Neural cell (in vitro differentiated cells): ENCODE results near the gene IL21R. TPM values are rescaled to one million over a fixed set of nuclear protein-coding genes. Genes with fewer than 3 reads are reported as not detected.

Experiments used
- H2AFZ ChIP-seq: fragments of 200-600, 300-800 bp; sonication (generic), shearing (Covaris generic); 2 replicates; pipeline ENCODE4 v1.6.0; 2014; ENCODE audit warnings: low read depth, mild to moderate bottlenecking, antibody characterized with exemption, low read length, moderate library complexity
- H3F3A ChIP-seq: fragments of 200-600 bp; shearing (Covaris generic); 2 replicates; pipeline ENCODE4 v1.6.1; 2016; ENCODE audit warnings: mild to moderate bottlenecking, moderate library complexity, mixed read lengths, antibody characterized with exemption, low read length; ENCODE audit not compliant: insufficient read depth, poor library complexity, severe bottlenecking
- H3K27ac ChIP-seq: fragments of 200-600, 300-800 bp; sonication (generic), shearing (Covaris generic); 2 replicates; pipeline ENCODE4 v1.5.1; 2014; ENCODE audit warnings: mild to moderate bottlenecking, low read length, moderate library complexity
- H3K27me3 ChIP-seq: fragments of 300-800, 200-600 bp; sonication (generic), shearing (Covaris generic); 2 replicates; pipeline ENCODE4 v1.6.0; 2014; ENCODE audit warnings: mild to moderate bottlenecking, low read depth, low read length, moderate library complexity; ENCODE audit not compliant: insufficient read depth
- H3K36me3 ChIP-seq: fragments of 300-800, 200-600 bp; sonication (generic), shearing (Covaris generic); 2 replicates; pipeline ENCODE4 v1.5.1; 2014; ENCODE audit warnings: mild to moderate bottlenecking, antibody characterized with exemption, low read length, moderate library complexity; ENCODE audit not compliant: insufficient read depth
- H3K4me2 ChIP-seq: fragments of 300-800, 200-600 bp; sonication (generic), shearing (Covaris generic); 2 replicates; pipeline ENCODE4 v1.6.0; 2014; ENCODE audit warnings: mild to moderate bottlenecking, low read length
- H3K4me3 ChIP-seq: fragments of 300-800, 200-600 bp; sonication (generic), shearing (Covaris generic); 2 replicates; pipeline ENCODE4 v1.5.1; 2014; ENCODE audit warnings: mild to moderate bottlenecking, low read length, moderate library complexity
- H3K79me2 ChIP-seq: fragments of 200-600 bp; shearing (Covaris generic); replicated peaks from 2 replicates; pipeline ENCODE4 v1.6.0; 2014; ENCODE audit warnings: mild to moderate bottlenecking, low read length, moderate library complexity; ENCODE audit not compliant: insufficient read depth
- H3K9ac ChIP-seq: fragments of 300-800, 200-600 bp; sonication (generic), shearing (Covaris generic); 2 replicates; pipeline ENCODE4 v1.6.1; 2016; ENCODE audit warnings: mild to moderate bottlenecking, low read length, mixed read lengths
- H3K9me2 ChIP-seq: fragments of 200-600 bp; shearing (Covaris generic); 2 replicates; pipeline ENCODE4 v1.6.1; 2016; ENCODE audit warnings: mild to moderate bottlenecking, low read length, mixed read lengths; ENCODE audit not compliant: insufficient read depth
- H3K9me3 ChIP-seq: fragments of 200-600, 300-800 bp; sonication (generic), shearing (Covaris generic); 2 replicates; pipeline ENCODE4 v1.6.1; 2016; ENCODE audit warnings: mild to moderate bottlenecking, mixed run types, low read length, moderate library complexity, mixed read lengths
- H4K20me1 ChIP-seq: fragments of 200-600 bp; shearing (Covaris generic); 2 replicates; pipeline ENCODE4 v1.6.1; 2016; ENCODE audit warnings: mild to moderate bottlenecking, mixed run types; ENCODE audit not compliant: insufficient read depth
- CTCF ChIP-seq: fragments of 450-650 bp; IDR thresholded peaks from 2 replicates; pipeline ENCODE4 v1.5.1; 2014; ENCODE audit warnings: antibody characterized with exemption, mild to moderate bottlenecking, moderate library complexity; ENCODE audit not compliant: poor library complexity, severe bottlenecking
- EP300 ChIP-seq: fragments of 450-650 bp; conservative IDR thresholded peaks from 2 replicates; pipeline ENCODE4 v1.6.1; 2014; ENCODE audit warnings: antibody characterized with exemption, mild to moderate bottlenecking, moderate library complexity; ENCODE audit not compliant: poor library complexity, severe bottlenecking
- EZH2 ChIP-seq: fragments of 200-600, 300-800 bp; shearing (Covaris generic), sonication (generic); IDR thresholded peaks from 2 replicates; pipeline ENCODE4 v1.6.1; 2014; ENCODE audit warnings: antibody characterized with exemption, low read length, borderline replicate concordance, mild to moderate bottlenecking; ENCODE audit not compliant: insufficient read depth, poor library complexity, severe bottlenecking
- MXI1 ChIP-seq: fragments of 450-650 bp; conservative IDR thresholded peaks from 2 replicates; pipeline ENCODE4 v1.6.1; 2014; ENCODE audit warnings: antibody characterized with exemption, mild to moderate bottlenecking; ENCODE audit not compliant: poor library complexity, severe bottlenecking
- POLR2AphosphoS5 ChIP-seq: IDR thresholded peaks from 2 replicates; pipeline ENCODE4 v1.6.1; 2012
- RAD21 ChIP-seq: fragments of 450-650 bp; conservative IDR thresholded peaks from 2 replicates; pipeline ENCODE4 v1.6.1; 2014; ENCODE audit warnings: antibody characterized with exemption, mild to moderate bottlenecking, moderate library complexity
- REST ChIP-seq: IDR thresholded peaks from 2 replicates; pipeline ENCODE4 v1.6.1; 2012; ENCODE audit warnings: borderline replicate concordance
- SMC3 ChIP-seq: fragments of 450-650 bp; conservative IDR thresholded peaks from 2 replicates; pipeline ENCODE4 v1.6.1; 2014; ENCODE audit warnings: antibody characterized with exemption, mild to moderate bottlenecking, moderate library complexity; ENCODE audit not compliant: poor library complexity
- TAF1 ChIP-seq: IDR thresholded peaks from 2 replicates; pipeline ENCODE4 v1.6.1; 2012; ENCODE audit warnings: low read depth
- polyA plus RNA-seq: library from polyadenylated mRNA; depleted of rRNA; stranded (reverse); fragments of >200 nt; gene quantifications from 2 replicates; pipeline ENCODE4 v1.2.3, GENCODE V29; 2014

The IL21R gene
- polyA plus RNA-seq, 1 donor from 2014 or later, result not detected

GRCh38 chr16:27365142-27366089 lies 36.6 kb upstream of the IL21R start:
- TF ChIP-seq POLR2AphosphoS5 (no peak), REST (no peak), EP300 (no peak), SMC3 (no peak), TAF1 (no peak), MXI1 (no peak), RAD21 (no peak), CTCF (no peak), EZH2 (no peak)
- Histone ChIP-seq H3K27ac (no peak overlapping the region), H3F3A (no peaks in the 10 kb centered on the region), H3K27me3 (no peaks in the 10 kb centered on the region), H2AFZ (no peak overlapping the region), H3K36me3 (no peaks in the 10 kb centered on the region), H3K9me3 (no peaks in the 10 kb centered on the region), H4K20me1 (no peaks in the 10 kb centered on the region), H3K9me2 (no peaks in the 10 kb centered on the region), H3K4me3 (no peak overlapping the region), H3K9ac (no peak overlapping the region), H3K4me2 (no peak overlapping the region), H3K79me2 (no peaks in the 10 kb centered on the region)

GRCh38 chr16:27366687-27367460 lies 35.1 kb upstream of the IL21R start:
- no peak overlapping the region for H2AFZ ChIP-seq
- no peak overlapping the region for H3K4me2 ChIP-seq
- H4K20me1 ChIP-seq, result no peaks in the 10 kb centered on the region
- no peaks in the 10 kb centered on the region for H3K79me2 ChIP-seq
- H3K9ac ChIP-seq, result no peak overlapping the region
- no peaks in the 10 kb centered on the region for H3K9me2 ChIP-seq
- H3K4me3 ChIP-seq, result no peak overlapping the region
- no peaks in the 10 kb centered on the region for H3K9me3 ChIP-seq
- no peaks in the 10 kb centered on the region for H3F3A ChIP-seq
- no peak overlapping the region for H3K27ac ChIP-seq
- no peaks in the 10 kb centered on the region for H3K27me3 ChIP-seq
- no peak for TF ChIP-seq MXI1
- no peak for TF ChIP-seq TAF1
- TF ChIP-seq REST, result no peak
- no peak for TF ChIP-seq POLR2AphosphoS5
- TF ChIP-seq EZH2, result no peak
- no peak for TF ChIP-seq CTCF
- TF ChIP-seq RAD21, result no peak
- no peak for TF ChIP-seq SMC3
- no peak for TF ChIP-seq EP300
- H3K36me3 ChIP-seq, result no peaks in the 10 kb centered on the region
